A673 (cell line): ENCODE data around the gene SGCD. TPM values are rescaled to one million over a fixed set of nuclear protein-coding genes. Genes with fewer than 3 reads are reported as not detected.

ENCODE experiments used
- BruUV-seq: library from RNA; stranded (reverse); fragments of 400-500 nt; replicated peaks from 2 replicates; lab custom pipeline; 2021; lab: Mats Ljungman, UMichigan
- CTCF ChIA-PET: fragments of 300-600 bp; sonication (Branson Sonifier 250); formaldehyde crosslinking; loops from one replicate; lab custom pipeline; 2022; ENCODE audit warnings: antibody characterized with exemption; lab: Charles Lee
- POLR2A ChIA-PET: fragments of 300-600 bp; sonication (Branson Sonifier 250); formaldehyde crosslinking; loops from one replicate; lab custom pipeline; 2022; ENCODE audit warnings: antibody characterized with exemption; ENCODE audit not compliant: low non-redundant PET; lab: Charles Lee
- DNase-seq: peaks from one replicate; pipeline ENCODE4 v3.0.0-alpha.2; 2015; ENCODE audit warnings: low spot score
- H3K27ac ChIP-seq: fragments of 200-600 bp; sonication (generic); 2 replicates; pipeline ENCODE4 v1.5.1; 2016; ENCODE audit warnings: mixed run types, low read depth, mild to moderate bottlenecking, mixed read lengths, antibody characterized with exemption, low read length; ENCODE audit not compliant: poor library complexity, severe bottlenecking
- H3K27me3 ChIP-seq: fragments of 200-600 bp; sonication (generic); replicated peaks from 2 replicates; pipeline ENCODE4 v1.6.1; 2017; ENCODE audit warnings: mixed run types, low read depth, mild to moderate bottlenecking, mixed read lengths, antibody characterized with exemption, low read length; ENCODE audit not compliant: insufficient read depth, poor library complexity
- H3K36me3 ChIP-seq: fragments of 200-600 bp; sonication (generic); 2 replicates; pipeline ENCODE4 v1.6.1; 2016; ENCODE audit warnings: mixed run types, mild to moderate bottlenecking, mixed read lengths, antibody characterized with exemption, low read length; ENCODE audit not compliant: insufficient read depth, poor library complexity, severe bottlenecking
- H3K4me1 ChIP-seq: fragments of 200-600 bp; sonication (generic); 2 replicates; pipeline ENCODE4 v1.6.1; 2017; ENCODE audit warnings: mixed run types, mild to moderate bottlenecking, mixed read lengths, antibody characterized with exemption, low read length; ENCODE audit not compliant: insufficient read depth, poor library complexity, severe bottlenecking
- H3K4me3 ChIP-seq: fragments of 200-600 bp; sonication (generic); 2 replicates; pipeline ENCODE4 v1.5.1; 2016; ENCODE audit warnings: low read depth, mixed run types, mild to moderate bottlenecking, mixed read lengths, low read length; ENCODE audit not compliant: poor library complexity, severe bottlenecking
- H3K9me3 ChIP-seq: fragments of 200-600 bp; sonication (generic); 2 replicates; pipeline ENCODE4 v1.6.1; 2016; ENCODE audit warnings: mixed run types, low read depth, mild to moderate bottlenecking, mixed read lengths, antibody characterized with exemption, low read length; ENCODE audit not compliant: poor library complexity, severe bottlenecking
- CTCF ChIP-seq: fragments of 300-800, 200-600 bp; sonication (generic); conservative IDR thresholded peaks from 2 replicates; pipeline ENCODE4 v1.5.1; 2017; ENCODE audit warnings: low read depth, mild to moderate bottlenecking, antibody characterized with exemption, low read length, moderate library complexity, mixed read lengths
- EZH2 ChIP-seq: fragments of 200-600 bp; sonication (generic); IDR thresholded peaks from 2 replicates; pipeline ENCODE4 v1.6.1; 2017; ENCODE audit warnings: borderline replicate concordance, low read depth, mild to moderate bottlenecking, mixed read lengths, antibody characterized with exemption, low read length; ENCODE audit not compliant: poor library complexity, severe bottlenecking
- intact Hi-C: fragments of 100-400 bp; cut with micrococcal nuclease; formaldehyde crosslinking; loops from one replicate; pipeline ENCODE4 v1.10.0; 2022; ENCODE audit not compliant: unreplicated experiment
- total RNA-seq: library from RNA; stranded (reverse); gene quantifications from 2 replicates; pipeline ENCODE4 v1.2.3, GENCODE V29; 2021

The SGCD gene
- total RNA-seq, 1 experiment from 2014 or later = 0.17 TPM

DNA sequence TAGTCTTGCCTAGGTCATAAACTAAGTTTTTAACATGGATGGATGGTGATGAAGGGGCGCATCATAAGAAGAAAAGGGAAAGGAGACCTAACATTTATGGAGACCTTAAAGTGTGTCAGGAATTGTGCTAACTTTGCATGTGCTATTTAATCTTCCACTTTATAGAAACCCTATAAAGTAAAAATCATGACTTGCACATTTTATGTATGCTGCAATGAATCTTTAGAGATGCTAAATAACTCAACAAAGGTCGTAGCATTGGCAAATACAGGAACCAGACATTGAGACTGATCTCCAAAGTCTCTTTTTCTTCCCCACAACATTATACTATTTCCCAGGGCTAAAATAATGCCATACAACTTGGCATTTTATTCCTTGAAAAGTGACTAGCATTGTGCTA is 214.6 kb downstream of the SGCD start:
- Histone ChIP-seq H3K27me3 (no peaks in the 10 kb centered on the region), H3K9me3 (no peaks in the 10 kb centered on the region), H3K36me3 (no peaks in the 10 kb centered on the region), H3K27ac (no peak overlapping the region), H3K4me1 (no peaks in the 10 kb centered on the region), H3K4me3 (no peak overlapping the region)
- DNase-seq = no peak
- ChIA-PET POLR2A (no interaction called here), CTCF (no interaction called here)
- TF ChIP-seq EZH2 = no peak
- no peak for TF ChIP-seq CTCF
- intact Hi-C loops = no loop called here
- no TSS peak for BruUV-seq

DNA sequence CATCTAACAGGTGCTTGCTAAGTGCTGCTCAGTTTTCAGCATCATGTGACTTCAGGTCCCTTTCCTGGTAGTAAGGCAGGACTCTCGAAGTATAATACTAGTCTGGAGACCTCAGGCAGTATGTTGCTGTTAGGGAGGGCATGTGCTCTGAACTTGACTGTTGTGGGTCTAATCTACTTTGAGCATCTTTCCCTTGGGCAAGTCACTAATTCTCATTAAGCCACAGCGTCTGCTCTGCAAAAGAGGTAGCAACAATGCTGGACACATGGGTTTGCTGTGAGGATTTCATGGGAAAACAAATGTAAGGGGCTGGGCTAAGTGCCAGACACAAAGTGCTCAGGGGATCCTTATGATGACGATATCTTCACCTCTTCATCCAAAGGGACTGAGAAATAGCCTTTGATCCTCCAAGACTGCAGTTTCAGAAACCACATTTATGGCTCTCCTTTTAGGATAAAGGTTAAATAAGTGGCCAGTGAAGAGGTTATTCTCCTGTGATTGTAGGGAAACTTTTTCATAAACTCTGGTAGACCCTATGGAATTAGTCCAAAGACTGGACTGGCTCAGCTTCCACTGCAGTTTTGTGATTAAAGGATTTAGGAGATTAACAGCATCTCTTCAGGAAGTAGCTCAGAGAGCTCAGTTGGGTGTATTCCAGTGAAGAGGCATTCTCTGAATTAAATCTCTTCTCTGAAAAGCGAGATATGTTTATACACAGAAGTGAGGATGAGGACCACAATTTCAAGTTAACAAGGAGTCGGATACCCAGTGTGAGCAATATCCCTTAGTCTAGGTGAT is 216.6 kb downstream of the SGCD start:
- Histone ChIP-seq H3K27me3 (no peaks in the 10 kb centered on the region), H3K4me3 (no peak overlapping the region), H3K9me3 (no peaks in the 10 kb centered on the region), H3K4me1 (no peaks in the 10 kb centered on the region), H3K36me3 (no peaks in the 10 kb centered on the region), H3K27ac (no peak overlapping the region)
- POLR2A ChIA-PET = no interaction called here
- intact Hi-C loops = no loop called here
- BruUV-seq = no TSS peak
- no peak for TF ChIP-seq CTCF
- TF ChIP-seq EZH2 = no peak
- DNase-seq = no peak
- CTCF ChIA-PET = no interaction called here

DNA sequence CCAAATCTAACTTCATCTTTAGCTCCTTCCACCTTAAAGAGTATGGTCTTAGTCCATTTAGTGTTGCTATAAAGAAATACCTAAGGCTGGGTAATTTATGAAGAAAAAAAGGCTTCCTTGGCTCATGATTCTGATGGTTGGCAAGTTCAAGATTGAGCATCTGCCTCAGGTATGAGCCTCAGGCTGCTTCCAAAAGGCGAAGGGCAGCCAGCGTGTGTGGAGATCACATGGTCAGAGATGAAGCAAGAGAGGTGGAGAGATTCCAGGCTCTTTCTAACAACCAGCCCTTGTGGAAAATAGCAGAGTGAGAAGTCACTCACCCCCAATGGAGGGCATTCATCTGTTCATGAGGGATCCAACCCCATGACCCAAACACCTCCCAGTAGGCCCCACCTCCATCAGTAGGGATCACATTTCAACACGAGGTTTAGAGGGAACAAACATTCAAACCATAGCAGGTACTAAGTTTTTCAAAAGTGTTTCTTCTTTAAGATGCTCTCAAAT is 225.9 kb downstream of the SGCD start:
- Histone ChIP-seq H3K36me3 (no peaks in the 10 kb centered on the region), H3K9me3 (no peaks in the 10 kb centered on the region), H3K27ac (no peak overlapping the region), H3K4me3 (no peak overlapping the region), H3K27me3 (no peaks in the 10 kb centered on the region), H3K4me1 (no peaks in the 10 kb centered on the region)
- CTCF ChIA-PET = no interaction called here
- TF ChIP-seq CTCF = no peak
- TF ChIP-seq EZH2 = no peak
- POLR2A ChIA-PET = no interaction called here
- DNase-seq = no peak
- intact Hi-C loops = no loop called here
- no TSS peak for BruUV-seq
